Type B pancreatic cell (in vitro differentiated cells): ENCODE results near the gene OR51F2. TPM values are rescaled to one million over a fixed set of nuclear protein-coding genes. Genes with fewer than 3 reads are reported as not detected.
"Not testable (repeated sequence)": the region's sequence is repeated elsewhere in the genome, so short reads cannot be mapped to it uniquely, and the experiment has no call there.

Experiments
- DNase-seq: peaks from one replicate; pipeline ENCODE4 v3.0.0; 2021; ENCODE audit warnings: mixed read lengths; ENCODE audit not compliant: unreplicated experiment; ENCODE audit errors: extremely low spot score
- H3K27ac Mint-ChIP-seq: 2 replicates; pipeline ENCODE4 v1.8.0; 2021; ENCODE audit warnings: mild to moderate bottlenecking, mixed read lengths
- H3K27me3 Mint-ChIP-seq: 2 replicates; pipeline ENCODE4 v1.8.0; 2021; ENCODE audit warnings: mixed read lengths
- H3K36me3 Mint-ChIP-seq: 2 replicates; pipeline ENCODE4 v1.8.0; 2021; ENCODE audit warnings: mixed read lengths
- H3K4me1 Mint-ChIP-seq: one replicate; pipeline ENCODE4 v1.8.0; 2021; ENCODE audit warnings: mixed read lengths; ENCODE audit not compliant: unreplicated experiment
- H3K4me3 Mint-ChIP-seq: 2 replicates; pipeline ENCODE4 v1.8.0; 2021; ENCODE audit warnings: mild to moderate bottlenecking, mixed read lengths
- H3K9me3 Mint-ChIP-seq: 2 replicates; pipeline ENCODE4 v1.8.0; 2021; ENCODE audit warnings: mixed read lengths
- CTCF ChIP-seq: fragments of 200-600 bp; sonication (generic); conservative IDR thresholded peaks from 2 replicates; pipeline ENCODE4 v1.5.0; 2021; ENCODE audit warnings: antibody characterized with exemption, mild to moderate bottlenecking
- long read RNA-seq: library from polyadenylated mRNA; unstranded; transcript quantifications from one replicate; pipeline ENCODE4 v2.0.0, GENCODE V29; 2020
- total RNA-seq: library from RNA; stranded (reverse); gene quantifications from 2 replicates; pipeline ENCODE4 v1.2.1, GENCODE V29; 2021; ENCODE audit warnings: low replicate concordance

Gene OR51F2
- total RNA-seq: not detected in 2 replicates
- long read RNA-seq: 0 reads

GRCh38 chr11:4821021-4821420 lies at the start of gene OR51F2:
Gene OR51F2, plus strand, starts transcription at chr11:4821321. Its CDS starts 101 bp downstream, at chr11:4821422.
- Mint-ChIP-seq H3K27me3 (no peaks in the 10 kb centered on the region), H3K9me3 (no peaks in the 10 kb centered on the region), H3K4me1 (no peaks in the 10 kb centered on the region), H3K36me3 (no peaks in the 10 kb centered on the region), H3K27ac (no peak within 1 kb of the TSS), H3K4me3 (no peak within 1 kb of the TSS)
- no peak for DNase-seq
- TF ChIP-seq CTCF: no peak

- H3K4me1 Mint-ChIP-seq: no peaks in the 10 kb centered on the region
- peaks cover 5% of the 10 kb centered on the region for H3K27me3 Mint-ChIP-seq
- H3K9me3 Mint-ChIP-seq: no peaks in the 10 kb centered on the region
- no peak overlapping the region for H3K27ac Mint-ChIP-seq
- DNase-seq: no peak
- H3K36me3 Mint-ChIP-seq: no peaks in the 10 kb centered on the region
- TF ChIP-seq CTCF: no peak
- H3K4me3 Mint-ChIP-seq: no peak overlapping the region
These were observed 38.7 kb upstream of the OR51F2 start for GRCh38 chr11:4782454-4782853.

GRCh38 chr11:4797206-4797605 lies 23.9 kb upstream of the OR51F2 start:
- no peaks in the 10 kb centered on the region for H3K4me1 Mint-ChIP-seq
- no peak overlapping the region for H3K4me3 Mint-ChIP-seq
- H3K9me3 Mint-ChIP-seq: no peaks in the 10 kb centered on the region
- no peaks in the 10 kb centered on the region for H3K27me3 Mint-ChIP-seq
- TF ChIP-seq CTCF: no peak
- no peak for DNase-seq
- no peak overlapping the region for H3K27ac Mint-ChIP-seq
- H3K36me3 Mint-ChIP-seq: no peaks in the 10 kb centered on the region

- Mint-ChIP-seq H3K4me3 (no peak overlapping the region), H3K4me1 (no peaks in the 10 kb centered on the region), H3K9me3 (no peaks in the 10 kb centered on the region), H3K27ac (no peak overlapping the region), H3K27me3 (no peaks in the 10 kb centered on the region), H3K36me3 (no peaks in the 10 kb centered on the region)
- DNase-seq: no peak
- no peak for TF ChIP-seq CTCF
These were observed 22.5 kb upstream of the OR51F2 start for GRCh38 chr11:4798427-4799183.

GRCh38 chr11:4801316-4801715 lies 19.8 kb upstream of the OR51F2 start:
- not testable (repeated sequence) for H3K36me3 Mint-ChIP-seq, H3K27me3 Mint-ChIP-seq, H3K9me3 Mint-ChIP-seq, DNase-seq, H3K4me3 Mint-ChIP-seq, H3K4me1 Mint-ChIP-seq, H3K27ac Mint-ChIP-seq

- no peaks in the 10 kb centered on the region for H3K36me3 Mint-ChIP-seq
- no peak within 1 kb of the TSS for H3K27ac Mint-ChIP-seq
- no peaks in the 10 kb centered on the region for H3K9me3 Mint-ChIP-seq
- no peaks in the 10 kb centered on the region for H3K27me3 Mint-ChIP-seq
- H3K4me1 Mint-ChIP-seq: no peaks in the 10 kb centered on the region
- no peak within 1 kb of the TSS for H3K4me3 Mint-ChIP-seq
- no peak for DNase-seq
- no peak for TF ChIP-seq CTCF
These were observed 16.8 kb upstream of the OR51F2 start, which contains the start of gene OR52R1 for GRCh38 chr11:4804280-4804679. Gene OR52R1, minus strand, starts transcription at chr11:4804380. Its CDS starts 0 bp downstream, at chr11:4804380.
